ENCODE results near the gene LRRK1.

GRCh38 chr15:101038327-101039003 is 119.3 kb downstream of the LRRK1 start:
- TF ChIP-seq EZH2 (IDR thresholded peaks at IDR 0.05; ENCODE audit: insufficient read depth, poor library complexity, severe bottlenecking) (no peak), EZH2phosphoT487 (IDR thresholded peaks at IDR 0.05; ENCODE audit: insufficient read depth, low read depth) (no peak)
